Inflammatory macrophage treated with lipopolysaccharide for 1 hour (primary cell): ENCODE results near the gene AGBL1.
"Not testable (repeated sequence)": the region's sequence is repeated elsewhere in the genome, so short reads cannot be mapped to it uniquely, and the experiment has no call there.

ENCODE experiments used
- DNase-seq, 2 donors: peaks; one replicate each; pipeline ENCODE4 v3.0.0-alpha.2; 2020 to 2022

Gene AGBL1

GRCh38 chr15:86846036-86846435, 766.4 kb downstream of the AGBL1 start:
- no peak for DNase-seq

- no peak for DNase-seq
These were observed 769.5 kb downstream of the AGBL1 start for GRCh38 chr15:86849136-86849535.

GRCh38 chr15:86849558-86850285, 770.1 kb downstream of the AGBL1 start:
- no peak for DNase-seq

GRCh38 chr15:86850939-86851338, 771.3 kb downstream of the AGBL1 start:
- no peak for DNase-seq

GRCh38 chr15:86852741-86853140, 773.1 kb downstream of the AGBL1 start:
- no peak for DNase-seq

- DNase-seq: no peak
These were observed 774.5 kb downstream of the AGBL1 start for GRCh38 chr15:86854176-86854575.

- no peak for DNase-seq
These were observed 775.9 kb downstream of the AGBL1 start for GRCh38 chr15:86855307-86856291.

GRCh38 chr15:86857701-86858100, 778.0 kb downstream of the AGBL1 start:
- no peak for DNase-seq

- DNase-seq: no peak
These were observed 783.7 kb downstream of the AGBL1 start for GRCh38 chr15:86863226-86863915.

GRCh38 chr15:86865920-86866319, 786.2 kb downstream of the AGBL1 start:
- DNase-seq: no peak

- DNase-seq: no peak
These were observed 791.2 kb downstream of the AGBL1 start for GRCh38 chr15:86870846-86871245.

- DNase-seq: no peak
These were observed 792.3 kb downstream of the AGBL1 start for GRCh38 chr15:86871964-86872363.

GRCh38 chr15:86872782-86873181, 793.1 kb downstream of the AGBL1 start:
- DNase-seq: no peak

- no peak for DNase-seq
These were observed 795.4 kb downstream of the AGBL1 start for GRCh38 chr15:86875067-86875466.

- no peak for DNase-seq
These were observed 796.8 kb downstream of the AGBL1 start for GRCh38 chr15:86876387-86876944.

GRCh38 chr15:86877171-86877631, 797.5 kb downstream of the AGBL1 start:
- no peak for DNase-seq

GRCh38 chr15:86878844-86879243, 799.2 kb downstream of the AGBL1 start:
- not testable (repeated sequence) for DNase-seq

- DNase-seq: no peak
These were observed 799.9 kb downstream of the AGBL1 start for GRCh38 chr15:86879250-86880229.

GRCh38 chr15:86885616-86886015, 805.9 kb downstream of the AGBL1 start:
- DNase-seq: no peak

GRCh38 chr15:86892774-86893449, 813.2 kb downstream of the AGBL1 start:
- no peak for DNase-seq

GRCh38 chr15:86894269-86894668, 814.6 kb downstream of the AGBL1 start:
- no peak for DNase-seq
